GM20431 (cell line): ENCODE data around the gene SCMH1.

Source experiments
- in situ Hi-C: fragments of 300-500 bp; cut with MseI, MboI; formaldehyde crosslinking; loops from one replicate; pipeline ENCODE4 v1.15.0; 2020; ENCODE audit warnings: low sequenced_read_pairs; ENCODE audit not compliant: unreplicated experiment

SCMH1 gene

DNA sequence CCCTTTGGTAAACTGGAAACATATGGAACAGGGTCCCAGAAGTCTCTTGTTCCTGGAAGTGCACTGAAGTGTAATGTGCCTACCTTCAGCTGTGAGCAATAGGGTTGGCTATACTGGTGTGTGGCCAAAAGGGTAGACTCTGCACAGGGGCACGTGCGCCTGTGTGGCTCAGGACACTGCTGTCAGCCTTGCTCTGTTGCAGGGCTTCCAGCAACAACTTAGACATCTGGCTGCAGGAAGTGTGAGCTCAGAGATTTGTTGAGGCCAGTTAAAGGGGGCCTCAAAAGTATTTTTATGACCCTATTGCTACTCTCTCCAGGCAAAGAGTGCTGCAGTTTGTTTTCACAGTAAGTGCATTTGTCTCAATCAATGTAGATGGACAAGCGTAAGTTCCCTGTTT is 255.2 kb downstream of the SCMH1 start:
- in situ Hi-C loops, result no loop called here

- in situ Hi-C loops, result no loop called here
These were observed 255.8 kb downstream of the SCMH1 start for GRCh38 chr1:40986328-40986783.

- in situ Hi-C loops, result no loop called here
These were observed 256.2 kb downstream of the SCMH1 start for GRCh38 chr1:40985875-40986274.

- in situ Hi-C loops, result no loop called here
These were observed 256.9 kb downstream of the SCMH1 start for GRCh38 chr1:40985161-40985560.

DNA sequence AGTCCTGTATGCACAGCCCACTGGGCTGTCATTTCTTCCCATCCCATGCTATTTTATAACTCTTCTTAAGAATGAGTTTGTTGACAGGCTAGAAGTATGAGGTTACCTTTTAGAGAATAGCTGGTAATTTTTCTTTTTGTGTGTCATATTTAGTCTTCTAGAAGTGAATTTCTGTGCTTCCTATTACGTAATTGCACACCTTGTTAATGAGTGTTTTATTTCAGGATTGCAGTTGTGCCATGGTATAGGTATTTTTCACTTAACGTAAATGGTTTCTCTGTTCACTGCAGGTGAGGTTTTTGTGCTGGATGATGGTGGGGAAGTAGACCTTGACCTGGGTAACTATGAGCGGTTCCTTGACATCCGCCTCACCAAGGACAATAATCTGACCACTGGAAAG is 257.6 kb downstream of the SCMH1 start:
- in situ Hi-C loops, result no loop called here

- in situ Hi-C loops, result no loop called here
These were observed 258.0 kb downstream of the SCMH1 start for GRCh38 chr1:40984066-40984465.

DNA sequence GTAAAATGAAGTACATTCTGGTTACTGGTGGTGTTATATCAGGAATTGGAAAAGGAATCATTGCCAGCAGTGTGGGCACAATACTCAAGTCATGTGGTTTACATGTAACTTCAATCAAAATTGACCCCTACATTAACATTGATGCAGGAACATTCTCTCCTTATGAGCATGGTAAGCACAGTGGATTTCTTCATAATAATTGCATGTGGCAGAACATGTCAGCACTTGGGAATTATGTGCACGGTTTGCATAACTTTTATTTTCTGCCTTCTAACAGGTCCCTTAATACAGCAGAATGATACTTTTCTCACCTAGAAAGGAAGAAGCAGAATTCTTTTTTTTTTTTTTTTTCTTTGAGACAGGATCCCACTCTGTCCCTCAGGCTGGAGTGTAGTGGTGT is 258.8 kb downstream of the SCMH1 start:
- in situ Hi-C loops, result no loop called here

GRCh38 chr1:40982721-40983120 is 259.4 kb downstream of the SCMH1 start:
- in situ Hi-C loops, result no loop called here

- in situ Hi-C loops, result no loop called here
These were observed 260.2 kb downstream of the SCMH1 start for GRCh38 chr1:40981691-40982448.

GRCh38 chr1:40980453-40981121 is 261.5 kb downstream of the SCMH1 start:
- in situ Hi-C loops, result no loop called here

GRCh38 chr1:40980068-40980452 is 262.0 kb downstream of the SCMH1 start:
- in situ Hi-C loops, result no loop called here

GRCh38 chr1:40979241-40980067 is 262.7 kb downstream of the SCMH1 start, which contains the start of gene CTPS1:
TSS of gene CTPS1 (plus strand) at chr1:40979696. CDS start at chr1:40983291, 3,595 bp downstream.
- in situ Hi-C loops, result no loop called here

DNA sequence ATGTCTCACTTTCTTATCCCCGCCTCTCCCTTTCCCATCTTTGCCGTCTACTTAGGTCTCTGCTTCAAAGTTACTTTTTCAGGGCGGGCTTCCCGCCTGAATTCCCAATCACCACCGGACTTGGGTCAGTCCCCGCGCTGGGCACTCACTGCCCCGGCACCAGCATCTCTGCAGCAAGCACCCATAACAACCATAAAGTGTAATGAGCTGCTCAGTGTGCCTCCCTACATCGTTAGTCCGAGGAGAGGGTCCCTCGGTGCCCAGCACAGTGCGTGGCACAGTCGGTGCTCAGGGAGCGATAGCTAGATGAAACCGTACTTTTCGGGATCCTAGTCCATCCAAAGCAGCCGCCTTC is 263.2 kb downstream of the SCMH1 start:
- in situ Hi-C loops, result no loop called here

DNA sequence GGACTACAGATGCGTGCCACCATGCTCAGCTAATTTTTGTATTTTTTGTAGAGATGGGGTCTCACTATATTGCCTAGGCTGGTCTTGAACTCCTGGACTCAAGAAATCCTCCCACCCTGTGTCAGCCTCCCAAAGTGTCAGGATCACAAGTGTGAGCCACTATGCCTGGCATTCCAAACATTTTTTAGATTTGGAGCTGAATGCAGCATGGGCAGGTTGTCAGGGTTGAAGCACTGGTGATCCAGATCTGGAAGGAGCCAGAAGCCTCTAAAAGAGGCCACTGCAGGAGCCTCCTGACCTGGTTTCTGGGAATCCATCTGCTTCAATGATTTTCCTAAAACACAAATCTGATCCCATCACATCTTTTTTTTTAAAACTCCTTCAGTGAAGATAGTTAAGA is 264.4 kb downstream of the SCMH1 start:
- in situ Hi-C loops, result no loop called here
